Measurements from ENCODE around the gene INSYN1. TPM values are rescaled to one million over a fixed set of nuclear protein-coding genes. Genes with fewer than 3 reads are reported as not detected.

INSYN1 gene
- total and polyA plus RNA-seq, 10 of the 15 experiments (the other 5 are each of a cell fraction or from before 2014, with no cell fraction given) = not detected

- DNase-seq (ENCODE audit: low read depth, low spot score) (no peak), ATAC-seq (no peak), FAIRE-seq (no peak)
- Histone ChIP-seq H3K4me1 (ENCODE audit: control insufficient read depth, insufficient read depth, low read length) (no peaks in the 10 kb centered on the region), H4K20me1 (ENCODE audit: control insufficient read depth, insufficient read depth) (no peaks in the 10 kb centered on the region), H3K27me3 (replicated peaks in 1 of 2; ENCODE audit: control insufficient read depth in 2 of 2, insufficient read depth in 2 of 2, low read length in 1 of 2) (peaks cover 3 to 4% of the 10 kb centered on the region in 2 experiments; a peak in 2 of 4 replicates), H3K9ac (ENCODE audit: control insufficient read depth, insufficient read depth, low read length) (no peak overlapping the region), H3K4me2 (ENCODE audit: control insufficient read depth, insufficient read depth) (no peak overlapping the region), H3K27ac (ENCODE audit: control insufficient read depth, insufficient read depth) (no peak overlapping the region), H3K9me3 (replicated peaks; ENCODE audit: control insufficient read depth, insufficient read depth, low read length) (no peaks in the 10 kb centered on the region), H2AFZ (ENCODE audit: control insufficient read depth, low read depth, low read length) (no peak overlapping the region), H3K36me3 (ENCODE audit: control insufficient read depth in 2 of 2, insufficient read depth in 2 of 2, low read length in 1 of 2) (no peaks in the 10 kb centered on the region), H3K79me2 (ENCODE audit: control insufficient read depth, insufficient read depth, low read length) (no peaks in the 10 kb centered on the region), H3K4me3 (no peak overlapping the region)
- intact Hi-C loops (cut with micrococcal nuclease; ENCODE audit: unreplicated experiment) (no loop called here), in situ Hi-C loops (cut with MboI) (no loop called here)
- WGBS (ENCODE audit: insufficient coverage, insufficient replicate concordance, low lambda C conversion rate, missing lambda C conversion rate) = 41% methylated on average over 6 of the region's 6 CpGs
- POLR2A ChIA-PET = no interaction called here
- CTCF ChIA-PET = interaction anchor here (0.6 to 1.4 kb wide), 3 partner anchors 9 to 11 kb away, joined by 3 to 6 read pairs (median 5); no protein-coding TSS in a partner anchor
- SMC1A ChIA-PET (ENCODE audit: uncharacterized antibody, unreplicated experiment) = no interaction called here
- BruUV-seq (replicated peaks) = no TSS peak
- TF ChIP-seq, protein P1, sequence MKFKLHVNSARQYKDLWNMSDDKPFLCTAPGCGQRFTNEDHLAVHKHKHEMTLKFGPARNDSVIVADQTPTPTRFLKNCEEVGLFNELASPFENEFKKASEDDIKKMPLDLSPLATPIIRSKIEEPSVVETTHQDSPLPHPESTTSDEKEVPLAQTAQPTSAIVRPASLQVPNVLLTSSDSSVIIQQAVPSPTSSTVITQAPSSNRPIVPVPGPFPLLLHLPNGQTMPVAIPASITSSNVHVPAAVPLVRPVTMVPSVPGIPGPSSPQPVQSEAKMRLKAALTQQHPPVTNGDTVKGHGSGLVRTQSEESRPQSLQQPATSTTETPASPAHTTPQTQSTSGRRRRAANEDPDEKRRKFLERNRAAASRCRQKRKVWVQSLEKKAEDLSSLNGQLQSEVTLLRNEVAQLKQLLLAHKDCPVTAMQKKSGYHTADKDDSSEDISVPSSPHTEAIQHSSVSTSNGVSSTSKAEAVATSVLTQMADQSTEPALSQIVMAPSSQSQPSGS (IDR thresholded peaks at IDR 0.05; ENCODE audit: low read length) = no peak
- TF ChIP-seq SUZ12 (IDR thresholded peaks at IDR 0.05; ENCODE audit: unreplicated experiment) (no peak), BCL11A (IDR thresholded peaks at IDR 0.05; ENCODE audit: low read depth, low read length) (no peak), SMC3 (IDR thresholded peaks at IDR 0.05; ENCODE audit: borderline replicate concordance, low read length) (no peak), MYB (IDR thresholded peaks at IDR 0.05; ENCODE audit: borderline replicate concordance, low read depth, low read length) (no peak), SREBF1 (IDR thresholded peaks at IDR 0.05; ENCODE audit: low read length) (no peak), CBX5 (IDR thresholded peaks at IDR 0.05; ENCODE audit: low read depth) (no peak), MEF2B (IDR thresholded peaks at IDR 0.05; ENCODE audit: partially characterized antibody, poor library complexity, severe bottlenecking) (no peak), WRNIP1 (IDR thresholded peaks at IDR 0.05; ENCODE audit: borderline replicate concordance, low read depth, low read length) (no peak), FOXK2 (IDR thresholded peaks at IDR 0.05) (no peak), MTA3 (IDR thresholded peaks at IDR 0.05; ENCODE audit: borderline replicate concordance, low read length) (no peak), HDAC2 (IDR thresholded peaks at IDR 0.05) (no peak), SRF (IDR thresholded peaks at IDR 0.05; ENCODE audit: low read depth in 2 of 2, low read length in 2 of 2) (no peak), ZBTB33 (IDR thresholded peaks at IDR 0.05) (no peak), RFX5 (IDR thresholded peaks at IDR 0.05; ENCODE audit: low read depth, low read length) (no peak), TARDBP (IDR thresholded peaks at IDR 0.05; ENCODE audit: borderline replicate concordance) (no peak), CTCF (IDR thresholded peaks at IDR 0.05 in 2 of 3, conservative IDR thresholded peaks at IDR 0.05 in 1 of 3; ENCODE audit: control insufficient read depth in 2 of 3, extremely low read depth in 1 of 3, insufficient read depth in 1 of 3, low read depth in 3 of 3, low read length in 3 of 3) (no peak), IKZF1 (conservative IDR thresholded peaks at IDR 0.05) (no peak), ZNF274 (IDR thresholded peaks at IDR 0.05; ENCODE audit: insufficient read depth, insufficient read length) (no peak)
- TF ChIP-seq, protein P2, sequence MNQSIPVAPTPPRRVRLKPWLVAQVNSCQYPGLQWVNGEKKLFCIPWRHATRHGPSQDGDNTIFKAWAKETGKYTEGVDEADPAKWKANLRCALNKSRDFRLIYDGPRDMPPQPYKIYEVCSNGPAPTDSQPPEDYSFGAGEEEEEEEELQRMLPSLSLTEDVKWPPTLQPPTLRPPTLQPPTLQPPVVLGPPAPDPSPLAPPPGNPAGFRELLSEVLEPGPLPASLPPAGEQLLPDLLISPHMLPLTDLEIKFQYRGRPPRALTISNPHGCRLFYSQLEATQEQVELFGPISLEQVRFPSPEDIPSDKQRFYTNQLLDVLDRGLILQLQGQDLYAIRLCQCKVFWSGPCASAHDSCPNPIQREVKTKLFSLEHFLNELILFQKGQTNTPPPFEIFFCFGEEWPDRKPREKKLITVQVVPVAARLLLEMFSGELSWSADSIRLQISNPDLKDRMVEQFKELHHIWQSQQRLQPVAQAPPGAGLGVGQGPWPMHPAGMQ (IDR thresholded peaks at IDR 0.05; ENCODE audit: borderline replicate concordance) = no peak
- RAD21 ChIA-PET (ENCODE audit: unreplicated experiment) = no interaction called here
Measured at GRCh38 chr15:73716417-73716816, 36.7 kb downstream of the INSYN1 start.

All from GM12878 (cell line).